ENCODE measurements around the gene PLA2G4F.

PLA2G4F gene

GRCh38 chr15:42163291-42163690, 6.9 kb upstream of the PLA2G4F start:
- POLR2A ChIA-PET: no interaction called here
- no peak overlapping the region for H3K4me3 ChIP-seq (ENCODE audit: low read depth, low read length)
- TF ChIP-seq ZNF624 (tag by site-specific recombination; IDR thresholded peaks at IDR 0.05): no peak
- TF ChIP-seq ZNF792 (tag by site-specific recombination; IDR thresholded peaks at IDR 0.05): no peak
- TF ChIP-seq ZNF514 (tag by site-specific recombination; IDR thresholded peaks at IDR 0.05): no peak
- TF ChIP-seq ZNF558 (tag by site-specific recombination; IDR thresholded peaks at IDR 0.05): no peak
- TF ChIP-seq ZNF571 (tag by site-specific recombination; IDR thresholded peaks at IDR 0.05): no peak
- TF ChIP-seq ZNF174 (tag by site-specific recombination; IDR thresholded peaks at IDR 0.05): no peak
- no peak for TF ChIP-seq ZNF791 (tag by site-specific recombination; IDR thresholded peaks at IDR 0.05)
- TF ChIP-seq PRDM4 (tag by site-specific recombination; IDR thresholded peaks at IDR 0.05): no peak
- TF ChIP-seq ZNF366 (tag by site-specific recombination; conservative IDR thresholded peaks at IDR 0.05): no peak
- TF ChIP-seq TCF7L2 (IDR thresholded peaks at IDR 0.05; ENCODE audit: borderline replicate concordance, low read depth, low read length): no peak
- TF ChIP-seq ZNF621 (tag by site-specific recombination; IDR thresholded peaks at IDR 0.05): no peak
- no peak for TF ChIP-seq ZNF654 (tag by site-specific recombination; IDR thresholded peaks at IDR 0.05; ENCODE audit: low read depth)
- no peak for TF ChIP-seq SALL2 (tag by site-specific recombination; IDR thresholded peaks at IDR 0.05; ENCODE audit: borderline replicate concordance)
- no peak for TF ChIP-seq ZNF645 (tag by site-specific recombination; IDR thresholded peaks at IDR 0.05)
- TF ChIP-seq ZNF830 (tag by site-specific recombination; IDR thresholded peaks at IDR 0.05; ENCODE audit: low read depth): no peak
- TF ChIP-seq ZNF560 (tag by site-specific recombination; IDR thresholded peaks at IDR 0.05; ENCODE audit: borderline replicate concordance): no peak
- no peak for TF ChIP-seq BCL11A (tag by site-specific recombination; IDR thresholded peaks at IDR 0.05; ENCODE audit: low read depth)
- TF ChIP-seq GLI4 (tag by site-specific recombination; IDR thresholded peaks at IDR 0.05): no peak
- no peak for TF ChIP-seq ZXDB (tag by site-specific recombination; IDR thresholded peaks at IDR 0.05)
- peaks cover 0 to 97% of the 10 kb centered on the region in 2 experiments for H3K36me3 ChIP-seq (ENCODE audit: control insufficient read depth in 2 of 2, insufficient read depth in 1 of 2, low read length in 2 of 2)
- CTCF ChIA-PET: no interaction called here
- no peaks in the 10 kb centered on the region for H3K9me3 ChIP-seq (ENCODE audit: control insufficient read depth, insufficient read depth, low read depth, low read length)
- no peaks in the 10 kb centered on the region for H3K4me1 ChIP-seq (ENCODE audit: control insufficient read depth, insufficient read depth, low read length)
- no peak overlapping the region for H3K27ac ChIP-seq (ENCODE audit: extremely low read depth, low read depth, low read length)

DNA sequence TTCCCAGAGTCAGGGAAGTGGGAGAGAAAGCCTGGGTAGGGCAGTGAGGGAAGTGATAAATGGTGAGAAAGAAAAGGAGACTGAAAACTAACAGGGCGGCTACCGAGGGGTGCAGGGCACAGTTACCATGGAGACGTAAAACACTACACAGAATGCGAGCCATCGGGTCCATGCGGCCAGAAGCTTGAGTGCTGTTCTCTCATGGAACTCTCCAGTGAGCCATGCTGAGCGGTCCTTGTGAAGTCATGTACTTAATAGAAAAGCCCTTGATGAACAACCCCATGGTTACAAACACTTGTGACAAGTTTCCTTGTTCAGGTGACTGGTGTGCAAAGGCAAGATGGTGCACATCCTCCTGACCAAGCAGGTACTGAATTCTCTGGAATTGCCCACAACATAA, 3.7 kb upstream of the PLA2G4F start:
- TF ChIP-seq GLIS2 (tag by site-specific recombination; IDR thresholded peaks at IDR 0.05) (no peak), ZNF530 (tag by site-specific recombination; IDR thresholded peaks at IDR 0.05; ENCODE audit: low read depth) (no peak), ZNF19 (tag by site-specific recombination; IDR thresholded peaks at IDR 0.05; ENCODE audit: low read depth) (no peak), ZNF394 (tag by site-specific recombination; IDR thresholded peaks at IDR 0.05; ENCODE audit: borderline replicate concordance) (no peak), ZNF660 (tag by site-specific recombination; IDR thresholded peaks at IDR 0.05) (no peak), GLI4 (tag by site-specific recombination; IDR thresholded peaks at IDR 0.05) (no peak), ZNF274 (IDR thresholded peaks at IDR 0.05; ENCODE audit: low read length) (no peak), ZNF274 (tag by site-specific recombination; IDR thresholded peaks at IDR 0.05; ENCODE audit: borderline replicate concordance) (no peak), MEIS1 (CRISPR knock-in tag; IDR thresholded peaks at IDR 0.05; ENCODE audit: borderline replicate concordance) (no peak), ZNF433 (tag by site-specific recombination; IDR thresholded peaks at IDR 0.05; ENCODE audit: low read depth) (no peak), KLF8 (tag by site-specific recombination; IDR thresholded peaks at IDR 0.05) (no peak)
- POLR2A ChIA-PET: no interaction called here
- Histone ChIP-seq H3K4me1 (ENCODE audit: control insufficient read depth, insufficient read depth, low read length) (no peaks in the 10 kb centered on the region), H3K4me3 (ENCODE audit: low read depth, low read length) (no peak overlapping the region), H3K9me3 (ENCODE audit: control insufficient read depth, insufficient read depth, low read depth, low read length) (no peaks in the 10 kb centered on the region), H3K36me3 (ENCODE audit: control insufficient read depth in 2 of 2, insufficient read depth in 1 of 2, low read length in 2 of 2) (peaks cover 0 to 66% of the 10 kb centered on the region in 2 experiments; a peak in 2 of 3 replicates), H3K27ac (ENCODE audit: extremely low read depth, low read depth, low read length) (no peak overlapping the region)
- CTCF ChIA-PET: no interaction called here

Data from HEK293 (cell line).